ENCODE measurements around the gene PTGDS.

- TF ChIP-seq POLR2A (IDR thresholded peaks at IDR 0.05; ENCODE audit: low read length) (no peak), GATA1 (IDR thresholded peaks at IDR 0.05; ENCODE audit: low read depth, low read length) (no peak)
Observed at GRCh38 chr9:136952876-136953770, 24.2 kb upstream of the PTGDS start.

Measured in erythroblast (primary cell).